Epithelial cell of proximal tubule (primary cell): ENCODE data around the gene RERE. TPM values are rescaled to one million over a fixed set of nuclear protein-coding genes. Genes with fewer than 3 reads are reported as not detected.

Experiments
- DNase-seq: peaks from one replicate; pipeline ENCODE4 v3.0.0-alpha.2; 2011; ENCODE audit warnings: low read depth
- H3K4me3 ChIP-seq: 2 replicates; pipeline ENCODE4 v1.5.1; 2011; ENCODE audit warnings: low read depth, mild to moderate bottlenecking, low read length
- total RNA-seq: library from RNA; depleted of rRNA; stranded (reverse); fragments of >200 nt; gene quantifications from 2 replicates; pipeline ENCODE4 v1.2.3, GENCODE V29; 2015
- TF ChIP-seq, protein P1 (sequence below): conservative IDR thresholded peaks from 2 replicates; pipeline ENCODE4 v1.5.1; 2012; ENCODE audit warnings: low read depth, mild to moderate bottlenecking, low read length

The RERE gene
- total RNA-seq, 1 donor from 2014 or later = 18.0 TPM

DNA sequence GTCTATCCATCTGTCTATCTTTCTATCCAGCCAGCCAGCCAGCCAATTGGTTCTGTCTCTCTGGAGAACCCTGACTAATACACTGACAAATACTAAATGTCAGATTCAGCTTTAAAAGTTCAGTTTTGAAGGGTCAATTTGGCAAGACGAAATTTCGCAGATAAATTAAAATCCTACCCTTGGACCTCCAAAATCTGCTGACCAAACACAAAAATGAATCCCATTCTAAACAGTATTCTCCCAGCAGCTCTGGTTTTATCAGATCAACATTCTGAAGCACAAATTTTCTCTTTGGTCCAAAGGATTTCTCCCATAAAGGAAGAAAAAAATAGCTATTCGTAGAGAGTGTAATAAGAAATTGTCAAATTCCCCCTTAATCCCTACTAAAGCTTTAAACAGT, 248.6 kb downstream of the RERE start:
- no peak overlapping the region for H3K4me3 ChIP-seq
- TF ChIP-seq, protein P1, sequence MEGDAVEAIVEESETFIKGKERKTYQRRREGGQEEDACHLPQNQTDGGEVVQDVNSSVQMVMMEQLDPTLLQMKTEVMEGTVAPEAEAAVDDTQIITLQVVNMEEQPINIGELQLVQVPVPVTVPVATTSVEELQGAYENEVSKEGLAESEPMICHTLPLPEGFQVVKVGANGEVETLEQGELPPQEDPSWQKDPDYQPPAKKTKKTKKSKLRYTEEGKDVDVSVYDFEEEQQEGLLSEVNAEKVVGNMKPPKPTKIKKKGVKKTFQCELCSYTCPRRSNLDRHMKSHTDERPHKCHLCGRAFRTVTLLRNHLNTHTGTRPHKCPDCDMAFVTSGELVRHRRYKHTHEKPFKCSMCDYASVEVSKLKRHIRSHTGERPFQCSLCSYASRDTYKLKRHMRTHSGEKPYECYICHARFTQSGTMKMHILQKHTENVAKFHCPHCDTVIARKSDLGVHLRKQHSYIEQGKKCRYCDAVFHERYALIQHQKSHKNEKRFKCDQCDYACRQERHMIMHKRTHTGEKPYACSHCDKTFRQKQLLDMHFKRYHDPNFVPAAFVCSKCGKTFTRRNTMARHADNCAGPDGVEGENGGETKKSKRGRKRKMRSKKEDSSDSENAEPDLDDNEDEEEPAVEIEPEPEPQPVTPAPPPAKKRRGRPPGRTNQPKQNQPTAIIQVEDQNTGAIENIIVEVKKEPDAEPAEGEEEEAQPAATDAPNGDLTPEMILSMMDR = no peak
- DNase-seq = no peak

DNA sequence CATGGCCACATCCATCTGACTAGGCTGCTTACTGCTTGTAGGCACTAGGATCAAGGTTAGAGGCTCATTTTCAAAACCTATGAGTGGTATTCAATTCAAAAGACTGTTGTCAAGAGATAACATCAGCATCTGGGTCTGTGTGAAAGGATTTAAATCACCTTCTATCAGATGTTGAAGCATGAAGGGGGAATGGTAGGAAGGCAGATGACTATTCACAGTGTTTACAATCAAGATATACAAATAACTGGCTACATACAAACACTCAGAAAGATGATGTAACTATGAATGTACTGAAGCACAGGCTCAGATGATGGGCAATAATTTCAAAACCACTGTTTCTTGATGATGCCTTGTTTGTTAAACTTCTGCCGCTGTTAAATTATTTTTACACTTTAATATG, 250.3 kb downstream of the RERE start:
- no peak for DNase-seq
- H3K4me3 ChIP-seq = no peak overlapping the region
- TF ChIP-seq, protein P1 = no peak

DNA sequence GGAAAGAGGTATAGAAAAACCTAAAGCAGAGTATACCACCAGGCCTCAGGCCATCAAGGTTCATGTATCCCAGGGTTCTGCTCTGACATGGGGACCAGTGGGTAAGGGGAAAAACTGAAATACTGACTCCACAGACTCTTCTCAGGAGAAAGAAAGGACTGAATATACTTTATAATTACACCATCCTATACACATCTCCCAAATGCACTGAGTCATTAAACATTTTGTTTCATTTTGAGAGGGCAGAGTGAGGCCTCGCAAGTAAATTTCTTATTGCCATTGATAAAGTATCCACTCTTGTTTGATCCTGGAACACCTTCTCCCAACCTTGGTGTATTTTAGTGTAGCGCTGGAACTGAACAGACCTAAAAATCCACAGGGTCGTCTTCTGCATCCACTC, 251.6 kb downstream of the RERE start:
- TF ChIP-seq, protein P1 = no peak
- no peak overlapping the region for H3K4me3 ChIP-seq
- no peak for DNase-seq

DNA sequence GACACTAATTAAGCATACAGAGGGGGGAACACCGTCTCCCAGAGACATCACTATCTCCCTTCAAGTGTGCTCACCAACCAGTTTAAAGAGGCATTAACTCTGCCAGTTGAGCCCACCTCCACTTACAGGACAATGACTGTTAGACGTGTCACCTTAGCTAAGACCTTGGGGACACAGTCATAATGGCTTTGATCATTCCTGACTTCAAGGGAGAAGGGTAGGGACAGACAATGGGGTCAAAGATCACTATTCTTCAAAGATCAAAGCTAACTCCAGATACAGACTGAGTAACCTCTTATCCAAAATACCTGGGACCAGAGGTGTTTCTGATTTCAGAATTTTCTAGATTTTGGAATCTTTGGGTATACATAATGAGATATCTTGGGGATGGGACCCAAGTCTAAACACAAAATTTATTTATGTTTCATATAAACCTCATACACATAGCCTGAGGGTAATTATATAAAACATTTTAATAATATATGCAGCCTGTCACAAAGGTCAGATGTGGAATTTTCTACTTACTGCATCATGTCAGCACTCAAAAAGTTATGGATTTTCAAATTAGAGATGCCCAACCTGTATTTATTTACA, 253.4 kb downstream of the RERE start:
- no peak for DNase-seq
- TF ChIP-seq, protein P1 = no peak
- H3K4me3 ChIP-seq = no peak overlapping the region

DNA sequence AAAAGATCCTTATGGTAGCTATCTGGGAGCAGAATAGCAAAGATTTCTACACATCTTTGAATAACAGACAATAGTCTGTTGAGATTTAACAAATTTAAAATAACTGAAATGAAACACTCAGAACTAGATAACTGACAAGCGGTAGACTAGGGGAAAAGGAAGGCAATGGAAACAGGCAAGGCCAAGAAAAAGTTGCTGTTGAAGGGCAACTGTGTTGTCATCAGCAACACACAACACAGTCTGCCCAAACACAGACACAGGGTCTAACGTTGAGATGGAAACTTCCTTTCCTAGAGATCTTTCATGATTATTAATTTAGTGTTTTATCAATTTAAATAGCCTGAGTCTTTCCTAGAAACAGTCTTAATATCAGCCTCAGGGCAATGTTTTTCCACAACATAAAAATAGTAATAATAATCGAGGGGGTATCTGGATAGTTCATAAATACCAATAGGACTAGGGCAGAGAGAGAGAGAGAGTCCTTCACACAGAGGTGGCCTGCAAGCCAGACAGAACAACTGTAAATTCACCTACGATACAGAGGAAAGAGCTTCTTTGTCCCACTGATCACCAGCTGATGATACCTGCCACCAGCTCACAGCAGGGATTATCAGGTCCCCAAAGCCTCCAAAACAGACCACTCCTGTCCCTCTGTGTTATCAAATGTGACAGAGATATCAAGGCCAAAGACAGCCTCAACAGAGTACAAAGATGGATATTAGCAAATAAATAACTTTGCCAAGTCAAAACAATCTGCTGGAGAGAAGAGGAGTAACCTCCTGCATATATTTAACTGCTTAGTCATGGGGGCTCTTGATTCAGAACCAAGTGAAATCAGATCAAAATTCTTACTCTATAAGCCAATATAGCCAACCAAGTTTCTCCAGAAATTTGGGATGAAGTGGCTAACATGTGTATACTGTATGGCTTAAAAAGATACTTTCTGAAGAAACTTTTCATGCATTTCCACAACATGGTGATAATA, 254.3 kb downstream of the RERE start:
- TF ChIP-seq, protein P1 = no peak
- DNase-seq = no peak
- no peak overlapping the region for H3K4me3 ChIP-seq

DNA sequence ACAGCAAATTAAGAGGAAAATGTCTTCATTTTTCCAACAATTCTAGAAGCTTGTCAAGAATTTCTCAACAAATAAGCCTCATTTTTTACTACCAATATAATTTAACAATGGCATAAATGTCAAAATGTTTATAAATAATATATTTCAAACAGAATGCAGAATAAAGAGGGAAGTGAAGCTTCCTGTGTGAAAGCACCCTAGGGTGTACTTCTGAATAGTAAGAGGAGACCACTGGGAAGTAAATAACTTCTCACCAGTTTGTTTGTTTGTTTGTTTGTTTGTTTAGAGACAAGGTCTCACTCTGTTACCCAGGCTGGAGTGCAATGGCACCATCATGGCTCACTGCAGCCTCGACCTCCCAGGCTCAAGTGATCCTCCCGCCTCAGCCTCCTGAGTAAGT, 255.2 kb downstream of the RERE start:
- TF ChIP-seq, protein P1 = no peak
- DNase-seq = no peak
- H3K4me3 ChIP-seq = no peak overlapping the region
